ENCODE results near the gene DEPDC5. TPM values are rescaled to one million over a fixed set of nuclear protein-coding genes. Genes with fewer than 3 reads are reported as not detected.

The DEPDC5 gene
- total and polyA plus RNA-seq, 9 of the 15 experiments (the other 6 are each of a cell fraction or from before 2014, with no cell fraction given), result 2.3 to 12.3 (median 10.7) TPM

GRCh38 chr22:31742115-31742514 is 11.7 kb upstream of the DEPDC5 start:
- intact Hi-C loops (cut with micrococcal nuclease), result no loop called here
- TF ChIP-seq RHOXF2B (CRISPR knock-in tag; conservative IDR thresholded peaks at IDR 0.05) (no peak), SPI1 (IDR thresholded peaks at IDR 0.05; ENCODE audit: borderline replicate concordance, low read depth, low read length) (no peak), COPS2 (conservative IDR thresholded peaks at IDR 0.05) (no peak), BHLHE40 (IDR thresholded peaks at IDR 0.05; ENCODE audit: low read length) (no peak)
- TF ChIP-seq, protein P1, sequence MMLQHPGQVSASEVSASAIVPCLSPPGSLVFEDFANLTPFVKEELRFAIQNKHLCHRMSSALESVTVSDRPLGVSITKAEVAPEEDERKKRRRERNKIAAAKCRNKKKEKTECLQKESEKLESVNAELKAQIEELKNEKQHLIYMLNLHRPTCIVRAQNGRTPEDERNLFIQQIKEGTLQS (IDR thresholded peaks at IDR 0.05), result peak; percentile 26; the same call in 1 of the 2 replicates
- TF ChIP-seq, protein P1 (CRISPR knock-in tag; conservative IDR thresholded peaks at IDR 0.05), result no peak
- in situ Hi-C loops (cut with MboI), result no loop called here
- H3K9ac ChIP-seq (ENCODE audit: insufficient read depth in 1 of 2, low read depth in 2 of 2, low read length in 2 of 2), result no peak overlapping the region
- H3K4me1 ChIP-seq (replicated peaks in 1 of 2; ENCODE audit: control insufficient read depth in 2 of 2, insufficient read depth in 2 of 2, low read length in 2 of 2), result peaks cover 0 to 3% of the 10 kb centered on the region in 2 experiments; a peak in 2 of 5 replicates
- H4K20me1 ChIP-seq (replicated peaks; ENCODE audit: control insufficient read depth, insufficient read depth, low read length), result no peaks in the 10 kb centered on the region
- H3K27ac ChIP-seq (ENCODE audit: extremely low read depth, low read depth, low read length), result no peak overlapping the region
- CTCF ChIA-PET (ENCODE audit: low intra/inter-chr PET ratio), result no interaction called here
- no peaks in the 10 kb centered on the region for H3K9me1 ChIP-seq (ENCODE audit: control insufficient read depth, insufficient read depth, low read length)
- H3K79me2 ChIP-seq (ENCODE audit: control insufficient read depth, insufficient read depth, low read length), result peaks cover 61% of the 10 kb centered on the region
- BruUV-seq (replicated peaks), result no TSS peak
- DNase-seq (ENCODE audit: extremely low read depth in 1 of 4, low spot score in 3 of 4), result no peak
- POLR2A ChIA-PET, result no interaction called here
- H2AFZ ChIP-seq (ENCODE audit: low read depth, low read length), result no peak overlapping the region
- no peak for FAIRE-seq
- H3K4me3 ChIP-seq, result no peak overlapping the region
- 56% methylated on average over 2 of the region's 3 CpGs for WGBS (ENCODE audit: insufficient coverage, low coverage, missing lambda C conversion rate)
- no peak for ATAC-seq
- no peaks in the 10 kb centered on the region for H3K9me3 ChIP-seq (replicated peaks; ENCODE audit: control insufficient read depth, insufficient read depth, low read depth, low read length)
- H3K4me2 ChIP-seq (ENCODE audit: insufficient read depth, low read length), result no peak overlapping the region
- H3K36me3 ChIP-seq (ENCODE audit: control insufficient read depth, insufficient read depth, low read length), result peaks cover 53% of the 10 kb centered on the region
- no peaks in the 10 kb centered on the region for H3K27me3 ChIP-seq (ENCODE audit: control insufficient read depth in 2 of 2, insufficient read depth in 2 of 2, low read length in 2 of 2)

DNA sequence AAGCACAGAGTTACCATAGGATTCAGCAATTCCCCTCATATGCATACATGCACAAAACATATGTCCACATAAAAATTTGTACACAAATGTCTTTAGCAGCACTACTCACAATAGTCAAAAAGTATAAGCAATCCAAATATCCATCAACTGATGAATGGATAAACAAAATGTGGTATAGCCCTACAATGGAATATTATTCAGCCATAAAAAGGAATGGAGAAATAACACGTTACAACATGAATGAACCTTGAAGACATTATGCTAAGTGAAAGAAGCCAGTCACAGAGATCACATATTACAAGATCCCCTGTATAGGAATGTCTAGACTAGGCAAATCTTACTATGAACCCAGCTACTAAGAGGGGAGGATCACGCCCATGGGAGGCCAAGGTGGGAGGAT is 11.1 kb upstream of the DEPDC5 start:
- in situ Hi-C loops (cut with MboI), result no loop called here
- DNase-seq (ENCODE audit: extremely low read depth in 1 of 4, low spot score in 3 of 4) (no peak), ATAC-seq (no peak), FAIRE-seq (no peak)
- intact Hi-C loops (cut with micrococcal nuclease), result no loop called here
- Histone ChIP-seq H3K27ac (ENCODE audit: extremely low read depth, low read depth, low read length) (no peak overlapping the region), H3K4me1 (replicated peaks in 1 of 2; ENCODE audit: control insufficient read depth in 2 of 2, insufficient read depth in 2 of 2, low read length in 2 of 2) (peaks cover 0 to 3% of the 10 kb centered on the region in 2 experiments; a peak in 2 of 5 replicates), H3K4me3 (no peak overlapping the region), H3K9ac (ENCODE audit: insufficient read depth in 1 of 2, low read depth in 2 of 2, low read length in 2 of 2) (no peak overlapping the region), H3K9me1 (ENCODE audit: control insufficient read depth, insufficient read depth, low read length) (no peaks in the 10 kb centered on the region), H2AFZ (ENCODE audit: low read depth, low read length) (no peak overlapping the region), H4K20me1 (replicated peaks; ENCODE audit: control insufficient read depth, insufficient read depth, low read length) (no peaks in the 10 kb centered on the region), H3K36me3 (ENCODE audit: control insufficient read depth, insufficient read depth, low read length) (peaks cover 57% of the 10 kb centered on the region), H3K79me2 (ENCODE audit: control insufficient read depth, insufficient read depth, low read length) (peaks cover 66% of the 10 kb centered on the region), H3K4me2 (ENCODE audit: insufficient read depth, low read length) (no peak overlapping the region), H3K9me3 (replicated peaks; ENCODE audit: control insufficient read depth, insufficient read depth, low read depth, low read length) (no peaks in the 10 kb centered on the region), H3K27me3 (ENCODE audit: control insufficient read depth in 2 of 2, insufficient read depth in 2 of 2, low read length in 2 of 2) (no peaks in the 10 kb centered on the region)
- TF ChIP-seq ZNF146 (CRISPR knock-in tag; IDR thresholded peaks at IDR 0.05; ENCODE audit: unreplicated experiment), result peak; percentile 17
- TF ChIP-seq, protein P2, sequence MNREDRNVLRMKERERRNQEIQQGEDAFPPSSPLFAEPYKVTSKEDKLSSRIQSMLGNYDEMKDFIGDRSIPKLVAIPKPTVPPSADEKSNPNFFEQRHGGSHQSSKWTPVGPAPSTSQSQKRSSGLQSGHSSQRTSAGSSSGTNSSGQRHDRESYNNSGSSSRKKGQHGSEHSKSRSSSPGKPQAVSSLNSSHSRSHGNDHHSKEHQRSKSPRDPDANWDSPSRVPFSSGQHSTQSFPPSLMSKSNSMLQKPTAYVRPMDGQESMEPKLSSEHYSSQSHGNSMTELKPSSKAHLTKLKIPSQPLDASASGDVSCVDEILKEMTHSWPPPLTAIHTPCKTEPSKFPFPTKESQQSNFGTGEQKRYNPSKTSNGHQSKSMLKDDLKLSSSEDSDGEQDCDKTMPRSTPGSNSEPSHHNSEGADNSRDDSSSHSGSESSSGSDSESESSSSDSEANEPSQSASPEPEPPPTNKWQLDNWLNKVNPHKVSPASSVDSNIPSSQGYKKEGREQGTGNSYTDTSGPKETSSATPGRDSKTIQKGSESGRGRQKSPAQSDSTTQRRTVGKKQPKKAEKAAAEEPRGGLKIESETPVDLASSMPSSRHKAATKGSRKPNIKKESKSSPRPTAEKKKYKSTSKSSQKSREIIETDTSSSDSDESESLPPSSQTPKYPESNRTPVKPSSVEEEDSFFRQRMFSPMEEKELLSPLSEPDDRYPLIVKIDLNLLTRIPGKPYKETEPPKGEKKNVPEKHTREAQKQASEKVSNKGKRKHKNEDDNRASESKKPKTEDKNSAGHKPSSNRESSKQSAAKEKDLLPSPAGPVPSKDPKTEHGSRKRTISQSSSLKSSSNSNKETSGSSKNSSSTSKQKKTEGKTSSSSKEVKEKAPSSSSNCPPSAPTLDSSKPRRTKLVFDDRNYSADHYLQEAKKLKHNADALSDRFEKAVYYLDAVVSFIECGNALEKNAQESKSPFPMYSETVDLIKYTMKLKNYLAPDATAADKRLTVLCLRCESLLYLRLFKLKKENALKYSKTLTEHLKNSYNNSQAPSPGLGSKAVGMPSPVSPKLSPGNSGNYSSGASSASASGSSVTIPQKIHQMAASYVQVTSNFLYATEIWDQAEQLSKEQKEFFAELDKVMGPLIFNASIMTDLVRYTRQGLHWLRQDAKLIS (CRISPR knock-in tag; IDR thresholded peaks at IDR 0.05), result no peak
- ChIA-PET CTCF (ENCODE audit: low intra/inter-chr PET ratio) (no interaction called here), POLR2A (no interaction called here)
- WGBS (ENCODE audit: insufficient coverage, low coverage, missing lambda C conversion rate), result 100% methylated on average over 2 of the region's 2 CpGs
- BruUV-seq (replicated peaks), result no TSS peak

Data from K562 (cell line).